Upper lobe of left lung (tissue), 6 donors: ENCODE data around the gene EXT2. TPM values are rescaled to one million over a fixed set of nuclear protein-coding genes. Genes with fewer than 3 reads are reported as not detected.

ENCODE experiments used
- ATAC-seq, 2 donors: fragments of 200-7000 bp; cut with Tn5 transposase; one replicate each; pipeline ENCODE4 v1.9.1; 2022; ENCODE audit warnings: mild to moderate bottlenecking in 2 of 2, moderate library complexity in 2 of 2; ENCODE audit not compliant: low FRiP score in 2 of 2
- DNase-seq, 2 donors: peaks; one replicate each; pipeline ENCODE4 v3.0.0-alpha.2; 2019 to 2020
- H3K27ac ChIP-seq, 4 donors: fragments of 200-600 bp; sonication (generic); one replicate each; pipeline ENCODE4 v1.5.1; 2016 to 2019
- H3K27me3 ChIP-seq, 4 donors: fragments of 200-600 bp; sonication (generic); one replicate each; pipeline ENCODE4 v1.5.1; 2017 to 2019
- H3K36me3 ChIP-seq, 4 donors: fragments of 200-600 bp; sonication (generic); one replicate each; pipeline ENCODE4 v1.5.1; 2016 to 2019
- H3K4me1 ChIP-seq, 4 donors: fragments of 200-600 bp; sonication (generic); one replicate each; pipeline ENCODE4 v1.5.1; 2018 to 2019
- H3K4me3 ChIP-seq, 4 donors: fragments of 200-600 bp; sonication (generic); one replicate each; pipeline ENCODE4 v1.5.1; 2017 to 2019; ENCODE audit warnings: mild to moderate bottlenecking in 2 of 4, moderate library complexity in 1 of 4
- H3K9me3 ChIP-seq, 4 donors: fragments of 200-600 bp; sonication (generic); one replicate each; pipeline ENCODE4 v1.5.1; 2018 to 2019
- CTCF ChIP-seq, 6 experiments: fragments of 450-650 bp in 4 of 6; fragments of 200-600 bp in 2 of 6; sonication (generic) in 2 of 6; IDR thresholded peaks; one replicate each; pipeline ENCODE4 v1.5.1; 2016 to 2019; ENCODE audit warnings: antibody characterized with exemption in 6 of 6
- EP300 ChIP-seq, 4 donors: sonication (generic); formaldehyde crosslinking; IDR thresholded peaks; one replicate each; pipeline ENCODE4 v1.5.1; 2017; ENCODE audit warnings: antibody characterized with exemption in 4 of 4, control low read depth in 2 of 4
- POLR2A ChIP-seq, 4 donors: fragments of 450-650 bp; IDR thresholded peaks; one replicate each; pipeline ENCODE4 v1.5.1; 2016 to 2017; ENCODE audit warnings: antibody characterized with exemption in 4 of 4, mild to moderate bottlenecking in 2 of 4
- POLR2AphosphoS5 ChIP-seq, 2 donors: sonication (generic); formaldehyde crosslinking; IDR thresholded peaks; one replicate each; pipeline ENCODE4 v1.5.1; 2017; ENCODE audit warnings: antibody characterized with exemption in 2 of 2
- WGBS, 2 donors: methylation state at CpG; one replicate each; pipeline ENCODE4 v1.1.5; 2017 to 2018; 5-methylcytosine and 5-hydroxymethylcytosine counted together
- total RNA-seq, 6 donors: library from RNA; depleted of rRNA in 4 of 6; stranded (reverse); fragments of >200 nt in 4 of 6; gene quantifications; one replicate each; pipeline versions ENCODE4 v1.1.0 to v1.2.1, GENCODE V29; 2016 to 2021
- donor health status: DM: no; HTN: no; CAD: no; lungs with moderate emphysema.
- donor health status: DM: no; HTN: yes; CAD: no; lungs with severe emphysema.

Gene EXT2
- total RNA-seq, 6 donors from 2014 or later = 45.3 to 64.0 (median 57.4) TPM

- H3K4me3 ChIP-seq = no peak overlapping the region
- WGBS, 2 donors = 81 to 90% methylated on average over 2 of the region's 2 CpGs
- DNase-seq = no peak
- H3K36me3 ChIP-seq = peaks cover 0 to 18% (median 0%) of the 10 kb centered on the region in 4 donors
- H3K27ac ChIP-seq = no peak overlapping the region
- TF ChIP-seq EP300 (IDR thresholded peaks at IDR 0.05) = no peak
- no peak for TF ChIP-seq CTCF (IDR thresholded peaks at IDR 0.05)
- TF ChIP-seq POLR2A (IDR thresholded peaks at IDR 0.05) = no peak
- no peak for TF ChIP-seq POLR2AphosphoS5 (IDR thresholded peaks at IDR 0.05)
- ATAC-seq = no peak
- peaks cover 0 to 11% (median 8%) of the 10 kb centered on the region in 4 donors for H3K9me3 ChIP-seq
- no peaks in the 10 kb centered on the region for H3K27me3 ChIP-seq
- peaks cover 2 to 8% (median 4%) of the 10 kb centered on the region in 4 donors for H3K4me1 ChIP-seq
Measured at GRCh38 chr11:44248109-44248508, 152.6 kb downstream of the EXT2 start.

- no peak for ATAC-seq
- WGBS, 2 donors = 75 to 89% methylated on average over 6 of the region's 6 CpGs
- H3K4me3 ChIP-seq = no peak overlapping the region
- no peak for DNase-seq
- H3K9me3 ChIP-seq = peaks cover 0 to 14% (median 9%) of the 10 kb centered on the region in 4 donors
- no peak overlapping the region for H3K27ac ChIP-seq
- TF ChIP-seq POLR2A (IDR thresholded peaks at IDR 0.05) = no peak
- no peaks in the 10 kb centered on the region for H3K4me1 ChIP-seq
- H3K36me3 ChIP-seq = peaks cover 0 to 4% (median 0%) of the 10 kb centered on the region in 4 donors
- H3K27me3 ChIP-seq = no peaks in the 10 kb centered on the region
Measured at GRCh38 chr11:44250421-44250820, 154.9 kb downstream of the EXT2 start.

GRCh38 chr11:44252999-44253602, 157.6 kb downstream of the EXT2 start:
- no peak for ATAC-seq
- H3K27ac ChIP-seq = no peak overlapping the region
- H3K4me3 ChIP-seq = no peak overlapping the region
- H3K36me3 ChIP-seq = no peaks in the 10 kb centered on the region
- H3K4me1 ChIP-seq = no peaks in the 10 kb centered on the region
- WGBS, 2 donors = 90 to 92% methylated on average over 2 of the region's 2 CpGs
- no peak for DNase-seq
- no peaks in the 10 kb centered on the region for H3K27me3 ChIP-seq
- H3K9me3 ChIP-seq = peaks cover 0 to 14% (median 9%) of the 10 kb centered on the region in 4 donors
- no peak for TF ChIP-seq POLR2A (IDR thresholded peaks at IDR 0.05)

GRCh38 chr11:44255406-44256071, 160.1 kb downstream of the EXT2 start:
- Histone ChIP-seq H3K9me3 (peaks cover 0 to 14% (median 9%) of the 10 kb centered on the region in 4 donors), H3K36me3 (no peaks in the 10 kb centered on the region), H3K4me3 (no peak overlapping the region), H3K27me3 (no peaks in the 10 kb centered on the region), H3K4me1 (no peaks in the 10 kb centered on the region), H3K27ac (no peak overlapping the region)
- DNase-seq (no peak), ATAC-seq (no peak)
- 64% methylated on average over 6 of the region's 6 CpGs for WGBS, 2 donors
- TF ChIP-seq CTCF (IDR thresholded peaks at IDR 0.05) (no peak), POLR2A (IDR thresholded peaks at IDR 0.05) (no peak), EP300 (IDR thresholded peaks at IDR 0.05) (no peak), POLR2AphosphoS5 (IDR thresholded peaks at IDR 0.05) (no peak)

GRCh38 chr11:44256673-44257291, 161.3 kb downstream of the EXT2 start:
- peaks cover 0 to 14% (median 9%) of the 10 kb centered on the region in 4 donors for H3K9me3 ChIP-seq
- H3K4me3 ChIP-seq = no peak overlapping the region
- ATAC-seq (peak in 1 of 2 donors; percentile 49), DNase-seq (no peak)
- TF ChIP-seq POLR2AphosphoS5 (IDR thresholded peaks at IDR 0.05) (no peak), CTCF (IDR thresholded peaks at IDR 0.05) (no peak), EP300 (IDR thresholded peaks at IDR 0.05) (no peak), POLR2A (IDR thresholded peaks at IDR 0.05) (no peak)
- H3K36me3 ChIP-seq = no peaks in the 10 kb centered on the region
- no peaks in the 10 kb centered on the region for H3K27me3 ChIP-seq
- no peaks in the 10 kb centered on the region for H3K4me1 ChIP-seq
- no peak overlapping the region for H3K27ac ChIP-seq
- 77 to 78% methylated on average over 4 of the region's 4 CpGs for WGBS, 2 donors
